Activated T-helper 9 cell treated with anti-CD3 and anti-CD28 coated beads, Interleukin-2, amount 50 U/mL, for 16 hours (primary cell): Measurements from ENCODE around the gene WDFY3.

ENCODE experiments used
- DNase-seq: peaks from one replicate; pipeline ENCODE4 v3.0.0-alpha.2; 2020; ENCODE audit warnings: low read depth

The WDFY3 gene

DNA sequence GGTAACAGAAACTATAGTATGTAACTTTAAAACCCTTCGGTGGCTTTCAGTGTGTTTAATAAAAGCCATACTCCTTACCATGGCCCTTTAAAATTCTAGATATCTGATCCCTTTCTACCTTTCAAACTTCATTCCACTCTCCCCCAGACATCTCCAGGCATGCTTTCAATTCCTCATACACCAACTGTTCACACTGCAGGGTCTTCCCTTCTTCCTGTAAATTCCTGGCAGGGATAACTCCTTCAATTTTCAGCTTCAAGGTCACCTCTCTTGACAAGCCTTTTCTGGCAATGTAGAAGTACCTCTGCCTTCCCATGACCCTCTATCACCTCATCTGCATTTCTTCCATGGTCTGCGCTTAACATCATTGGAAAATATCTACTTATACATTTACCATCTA is 60.8 kb downstream of the WDFY3 start:
- no peak for DNase-seq

- no peak for DNase-seq
Observed at GRCh38 chr4:84901740-84902281, 64.7 kb downstream of the WDFY3 start.

DNA sequence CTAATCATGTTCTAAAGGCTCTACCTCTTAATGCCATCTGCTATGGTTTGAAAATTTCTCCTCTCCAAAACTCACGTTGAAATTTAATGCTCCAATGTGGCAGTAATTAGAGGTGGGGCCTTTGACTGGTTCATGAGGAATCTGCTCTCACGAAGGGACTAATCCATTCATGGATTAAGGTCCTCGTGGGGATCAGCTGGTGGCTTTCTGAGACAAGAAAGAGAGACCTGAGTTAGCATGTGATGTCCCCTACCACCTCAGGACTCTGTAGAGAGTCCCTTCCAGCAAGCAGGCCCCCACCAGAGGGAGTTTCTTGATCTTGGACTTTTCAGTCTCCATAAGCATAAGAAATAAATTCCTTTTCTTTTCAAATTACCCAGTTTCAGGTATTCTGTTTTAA is 65.3 kb downstream of the WDFY3 start:
- DNase-seq, result no peak

DNA sequence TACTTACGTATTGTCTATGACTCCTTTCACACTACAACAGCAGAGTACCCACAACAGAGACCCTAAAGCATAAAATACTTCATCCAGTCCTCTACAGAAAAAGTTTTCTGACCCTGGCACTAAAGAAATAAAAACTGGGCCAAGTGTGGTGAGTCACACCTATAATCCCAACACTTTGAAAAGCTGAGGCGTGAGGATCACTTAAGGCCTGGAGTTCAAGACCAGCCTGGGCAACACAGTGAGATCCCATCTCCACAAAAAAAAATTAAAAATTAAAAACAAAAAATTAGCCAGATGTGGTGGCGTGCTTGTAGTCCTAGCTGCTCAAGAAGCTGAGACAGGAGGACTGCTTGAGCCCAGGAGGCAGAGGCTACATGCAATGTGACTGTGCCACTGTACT is 66.9 kb downstream of the WDFY3 start:
- DNase-seq, result no peak

- no peak for DNase-seq
Observed at GRCh38 chr4:84897516-84897915, 69.0 kb downstream of the WDFY3 start.

DNA sequence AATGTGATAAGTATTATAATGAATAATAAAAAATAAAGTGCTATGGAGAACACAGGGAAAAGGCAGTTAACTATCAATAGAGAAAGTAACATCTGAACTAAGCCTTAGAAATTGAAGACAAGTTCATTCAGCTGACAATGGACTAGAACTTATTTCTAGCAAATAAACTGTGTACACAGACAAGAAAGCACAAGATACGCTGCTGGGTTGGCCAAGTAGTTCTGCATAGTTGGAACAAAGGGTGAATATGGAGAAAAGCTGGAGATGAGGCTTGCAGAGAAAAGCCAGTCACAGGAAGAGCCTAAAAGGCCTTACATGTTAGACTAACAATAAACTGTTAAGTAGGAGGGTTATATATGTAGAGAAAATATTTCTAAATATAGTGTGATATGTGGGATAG is 71.2 kb downstream of the WDFY3 start:
- DNase-seq, result no peak

DNA sequence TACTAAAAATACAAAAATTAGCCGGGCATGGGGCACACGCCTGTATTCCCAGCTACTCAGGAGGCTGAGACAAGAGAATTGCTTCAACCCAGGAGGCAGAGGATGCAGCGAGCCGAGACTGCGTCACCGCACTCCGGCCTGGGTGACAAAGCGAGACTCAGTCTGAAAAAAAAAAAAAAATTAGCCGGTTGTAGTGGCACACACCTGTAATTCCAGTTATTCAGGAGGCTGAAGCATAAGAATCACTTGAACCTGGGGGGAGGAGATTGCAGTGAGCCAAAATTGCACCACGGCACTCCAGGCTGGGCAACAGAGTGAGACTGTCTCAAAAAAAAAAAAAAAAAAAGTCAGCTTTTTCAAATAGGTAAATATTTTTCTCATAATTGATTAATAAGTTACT is 71.9 kb downstream of the WDFY3 start:
- no peak for DNase-seq

DNA sequence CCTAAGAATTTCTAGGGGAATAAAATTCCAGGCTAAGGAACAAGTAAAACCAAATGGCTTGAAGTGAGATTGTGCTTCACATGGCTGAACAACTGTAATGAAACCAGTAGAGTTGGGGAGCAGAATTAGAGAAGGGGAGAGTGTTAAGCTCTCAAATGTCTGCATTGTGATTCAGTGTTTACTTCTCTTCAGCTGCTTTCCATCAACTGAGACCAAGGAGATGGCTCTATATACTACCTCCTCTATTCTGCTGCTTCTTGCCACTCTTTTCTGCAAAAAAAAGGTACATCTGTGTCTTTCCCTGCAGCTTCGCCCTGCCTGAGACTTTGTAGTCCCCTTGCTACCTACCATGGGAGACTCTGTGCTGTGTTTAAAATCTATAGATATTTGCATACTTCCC is 73.5 kb downstream of the WDFY3 start:
- DNase-seq, result no peak

- DNase-seq, result no peak
Observed at GRCh38 chr4:84887824-84888223, 78.7 kb downstream of the WDFY3 start.

- no peak for DNase-seq
Observed at GRCh38 chr4:84879651-84880200, 86.8 kb downstream of the WDFY3 start.

- DNase-seq, result no peak
Observed at GRCh38 chr4:84878546-84878945, 87.9 kb downstream of the WDFY3 start.

GRCh38 chr4:84878090-84878489 is 88.4 kb downstream of the WDFY3 start:
- DNase-seq, result no peak

DNA sequence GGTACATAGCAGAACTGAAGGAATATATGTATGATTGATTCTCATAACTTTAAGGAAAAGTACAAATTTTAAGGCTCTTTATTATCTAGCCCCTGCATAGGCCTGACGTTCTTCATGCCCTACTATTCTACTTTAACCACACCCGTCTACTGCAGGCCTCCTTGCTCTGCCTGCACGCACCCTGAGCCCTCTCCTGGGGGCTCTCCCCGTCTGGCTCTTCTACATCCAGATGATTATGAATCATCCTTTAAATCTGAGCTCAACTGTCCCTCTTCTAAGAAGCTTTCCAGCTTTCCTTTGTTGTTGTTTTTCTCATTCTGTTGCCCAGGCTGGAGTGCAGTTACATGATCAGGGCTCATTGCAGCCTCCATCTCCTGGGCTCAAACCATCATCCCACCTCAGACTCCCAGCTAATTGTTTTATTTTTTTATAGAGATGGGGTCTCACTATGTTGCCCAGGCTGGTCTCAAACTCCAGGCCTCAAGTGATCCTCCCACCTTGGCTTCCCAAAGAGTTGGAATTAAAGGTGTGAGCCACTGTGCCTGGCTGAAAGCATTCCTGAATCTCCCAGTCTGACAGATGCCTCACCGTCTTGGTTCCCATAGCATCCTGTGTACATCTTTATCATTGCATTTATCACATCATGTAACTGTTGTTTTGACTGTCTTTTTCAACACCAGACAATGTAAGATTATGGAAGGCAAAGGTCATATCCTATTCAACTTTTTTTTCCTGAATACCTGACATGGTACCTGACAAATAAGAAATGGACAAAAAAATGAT is 89.2 kb downstream of the WDFY3 start:
- no peak for DNase-seq

GRCh38 chr4:84875636-84876371 is 90.7 kb downstream of the WDFY3 start:
- no peak for DNase-seq

GRCh38 chr4:84874619-84875018 is 91.9 kb downstream of the WDFY3 start:
- DNase-seq, result no peak

GRCh38 chr4:84870398-84871163 is 95.9 kb downstream of the WDFY3 start:
- DNase-seq, result no peak

DNA sequence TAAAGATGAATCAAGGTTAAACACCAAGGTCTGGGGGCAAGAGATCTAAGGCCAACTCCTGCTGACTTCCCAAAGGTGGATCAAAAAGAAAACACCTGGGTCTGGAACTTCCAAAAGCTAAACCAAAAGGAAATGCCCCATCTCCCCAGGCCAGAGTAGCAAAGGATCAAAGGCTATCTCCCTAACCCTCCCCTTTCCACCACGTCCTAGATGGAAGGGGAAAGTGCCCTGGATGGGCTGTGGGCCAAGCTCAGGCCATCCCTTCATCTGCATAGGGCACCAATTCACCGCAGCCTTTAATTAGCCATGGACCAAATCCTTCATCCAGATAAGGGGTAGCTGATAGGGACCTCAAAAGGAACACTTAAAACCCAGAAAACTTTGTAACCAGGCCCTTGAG is 100.2 kb downstream of the WDFY3 start:
- DNase-seq, result no peak

DNA sequence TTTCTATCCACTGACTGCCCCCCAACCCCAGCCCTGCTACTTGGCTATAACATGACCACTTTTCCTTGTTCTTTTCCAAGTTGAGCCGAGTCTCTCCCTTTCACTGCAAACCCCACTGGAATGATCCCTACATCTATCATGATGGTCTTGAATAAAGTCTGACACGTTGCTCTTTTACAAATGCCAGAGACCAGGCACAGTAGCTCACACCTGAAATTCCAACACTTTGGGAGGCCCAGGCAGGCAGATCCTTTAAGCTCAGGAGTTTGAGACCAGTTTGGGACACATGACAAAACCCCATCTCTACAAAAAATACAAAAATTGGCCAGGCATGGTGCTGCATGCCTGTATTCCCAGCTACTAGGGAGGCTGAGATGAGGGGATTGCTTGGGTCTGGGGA is 100.9 kb downstream of the WDFY3 start:
- no peak for DNase-seq

- no peak for DNase-seq
Observed at GRCh38 chr4:84862064-84862463, 104.4 kb downstream of the WDFY3 start.

- no peak for DNase-seq
Observed at GRCh38 chr4:84857296-84857695, 109.2 kb downstream of the WDFY3 start.

DNA sequence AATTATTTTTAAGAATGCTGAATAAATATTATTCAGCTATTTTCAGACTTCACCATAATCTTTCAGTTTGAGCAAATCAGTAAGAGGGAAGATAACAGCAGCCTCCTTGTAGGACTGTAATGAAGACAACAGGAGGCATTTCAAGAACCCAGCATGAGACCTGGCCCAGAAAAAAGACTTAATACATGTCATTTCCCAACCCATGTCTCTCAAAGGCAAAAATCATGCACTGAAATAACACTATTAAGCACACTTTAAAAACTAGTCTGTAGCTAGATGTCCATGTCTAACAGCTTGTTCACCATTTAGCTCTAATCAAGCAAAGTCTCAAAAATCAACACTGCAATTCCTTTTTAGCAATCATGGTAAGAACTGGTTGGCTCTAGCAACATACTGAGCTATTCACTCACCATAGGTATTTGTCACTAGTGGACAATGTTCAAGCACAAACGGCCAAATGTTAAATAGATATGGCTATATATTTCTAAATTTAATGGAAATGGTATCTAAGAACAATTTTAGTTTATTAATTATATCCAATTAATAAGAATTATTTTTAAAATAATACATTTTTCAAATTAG is 109.9 kb downstream of the WDFY3 start:
- DNase-seq, result no peak

- no peak for DNase-seq
Observed at GRCh38 chr4:84855774-84856173, 110.7 kb downstream of the WDFY3 start.
